ENCODE results near the gene SIRT5. TPM values are rescaled to one million over a fixed set of nuclear protein-coding genes. Genes with fewer than 3 reads are reported as not detected.

The SIRT5 gene
- polyA plus RNA-seq, 3 donors: 3.3 to 5.0 (median 3.4) TPM

DNA sequence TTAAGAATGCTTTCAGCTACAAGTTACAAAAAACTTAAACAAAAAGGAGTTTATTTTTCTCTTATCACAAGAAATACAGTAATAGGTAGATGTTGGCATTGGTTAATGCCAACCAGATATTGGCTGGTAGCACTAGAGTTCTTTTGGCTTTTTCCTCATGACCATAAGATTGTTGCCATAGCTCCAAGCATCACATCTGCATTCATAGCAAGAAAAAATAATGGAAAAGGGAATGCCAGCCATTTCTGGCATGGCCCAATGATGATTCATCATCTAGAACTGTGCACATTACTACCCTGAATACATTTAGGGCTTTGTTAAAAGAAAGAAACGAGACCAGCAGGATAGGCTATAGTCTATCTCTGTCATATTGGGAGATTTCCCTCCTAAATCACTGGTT lies 20.8 kb upstream of the SIRT5 start:
- no peak overlapping the region for H2AFZ ChIP-seq (ENCODE audit: insufficient read depth, low read depth, low read length, poor library complexity, severe bottlenecking)
- H3K4me1 ChIP-seq (ENCODE audit: control insufficient read depth in 1 of 2, insufficient read depth in 2 of 2, low read length in 2 of 2): no peaks in the 10 kb centered on the region
- H3K9me3 Mint-ChIP-seq: peaks cover 0 to 8% (median 4%) of the 10 kb centered on the region in 7 donors
- H3K9ac ChIP-seq (ENCODE audit: insufficient read depth, low read length, poor library complexity, severe bottlenecking): no peak overlapping the region
- no peaks in the 10 kb centered on the region for H4K20me1 ChIP-seq (ENCODE audit: insufficient read depth, low read length)
- WGBS (ENCODE audit: insufficient coverage): no CpG with 5 or more reads among the region's 1 CpG
- peaks cover 0 to 3% (median 0%) of the 10 kb centered on the region in 3 donors for H3K27me3 Mint-ChIP-seq (ENCODE audit: low read depth in 3 of 3)
- no peak overlapping the region for H3K27ac ChIP-seq (ENCODE audit: low read depth in 1 of 2, low read length in 2 of 2)
- H3K4me2 ChIP-seq (replicated peaks; ENCODE audit: extremely low read depth, low read length, poor library complexity, severe bottlenecking): no peak overlapping the region
- H3K4me3 ChIP-seq (replicated peaks in 1 of 3; ENCODE audit: low read depth in 2 of 3, low read length in 3 of 3): no peak overlapping the region
- peaks cover 5% of the 10 kb centered on the region for H3K4me1 Mint-ChIP-seq
- TF ChIP-seq, protein P1, sequence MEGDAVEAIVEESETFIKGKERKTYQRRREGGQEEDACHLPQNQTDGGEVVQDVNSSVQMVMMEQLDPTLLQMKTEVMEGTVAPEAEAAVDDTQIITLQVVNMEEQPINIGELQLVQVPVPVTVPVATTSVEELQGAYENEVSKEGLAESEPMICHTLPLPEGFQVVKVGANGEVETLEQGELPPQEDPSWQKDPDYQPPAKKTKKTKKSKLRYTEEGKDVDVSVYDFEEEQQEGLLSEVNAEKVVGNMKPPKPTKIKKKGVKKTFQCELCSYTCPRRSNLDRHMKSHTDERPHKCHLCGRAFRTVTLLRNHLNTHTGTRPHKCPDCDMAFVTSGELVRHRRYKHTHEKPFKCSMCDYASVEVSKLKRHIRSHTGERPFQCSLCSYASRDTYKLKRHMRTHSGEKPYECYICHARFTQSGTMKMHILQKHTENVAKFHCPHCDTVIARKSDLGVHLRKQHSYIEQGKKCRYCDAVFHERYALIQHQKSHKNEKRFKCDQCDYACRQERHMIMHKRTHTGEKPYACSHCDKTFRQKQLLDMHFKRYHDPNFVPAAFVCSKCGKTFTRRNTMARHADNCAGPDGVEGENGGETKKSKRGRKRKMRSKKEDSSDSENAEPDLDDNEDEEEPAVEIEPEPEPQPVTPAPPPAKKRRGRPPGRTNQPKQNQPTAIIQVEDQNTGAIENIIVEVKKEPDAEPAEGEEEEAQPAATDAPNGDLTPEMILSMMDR (IDR thresholded peaks at IDR 0.05): no peak
- intact Hi-C loops (cut with micrococcal nuclease): no loop called here
- H3K9me3 ChIP-seq (replicated peaks in 1 of 2; ENCODE audit: control insufficient read depth in 1 of 2, insufficient read depth in 1 of 2, low read length in 2 of 2): peaks cover 0 to 7% of the 10 kb centered on the region in 2 donors
- no peaks in the 10 kb centered on the region for H3K27me3 ChIP-seq (ENCODE audit: control insufficient read depth in 2 of 2, insufficient read depth in 2 of 2, low read length in 2 of 2)
- no peak overlapping the region for H3K4me3 Mint-ChIP-seq
- no peaks in the 10 kb centered on the region for H3K36me3 ChIP-seq (replicated peaks in 1 of 2; ENCODE audit: control insufficient read depth in 1 of 2, insufficient read depth in 2 of 2, low read length in 2 of 2)
- H3K27ac Mint-ChIP-seq: no peak overlapping the region
- no peaks in the 10 kb centered on the region for H3K36me3 Mint-ChIP-seq
- H3K79me2 ChIP-seq (ENCODE audit: insufficient read depth, low read length): no peaks in the 10 kb centered on the region
- no peak for DNase-seq

DNA sequence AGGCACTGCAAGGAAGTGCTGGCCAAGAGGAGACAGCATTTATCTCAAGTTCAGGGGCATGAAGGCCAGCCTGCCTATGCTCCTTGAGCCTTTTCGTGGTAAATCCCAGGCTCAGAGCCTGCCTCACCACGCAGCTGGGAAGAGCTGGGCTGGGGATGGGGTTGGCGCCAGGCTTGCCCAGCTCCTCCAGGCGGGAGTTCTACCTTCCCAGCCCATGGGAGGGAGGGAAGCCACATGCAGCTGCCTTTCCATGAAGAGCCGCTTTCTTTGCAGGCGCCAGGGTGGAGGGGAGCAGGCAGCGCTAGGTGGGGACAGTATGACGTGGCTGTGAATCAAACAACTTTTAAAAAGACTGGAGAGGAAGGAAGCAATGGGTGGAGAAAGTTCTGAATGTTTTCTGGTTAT lies 19.5 kb upstream of the SIRT5 start:
- TF ChIP-seq, protein P1 (IDR thresholded peaks at IDR 0.05): no peak
- Histone ChIP-seq H4K20me1 (ENCODE audit: insufficient read depth, low read length) (no peaks in the 10 kb centered on the region), H3K4me2 (replicated peaks; ENCODE audit: extremely low read depth, low read length, poor library complexity, severe bottlenecking) (no peak overlapping the region), H3K27me3 (ENCODE audit: control insufficient read depth in 2 of 2, insufficient read depth in 2 of 2, low read length in 2 of 2) (no peaks in the 10 kb centered on the region), H3K4me3 (replicated peaks in 1 of 3; ENCODE audit: low read depth in 2 of 3, low read length in 3 of 3) (no peak overlapping the region), H3K9me3 (replicated peaks in 1 of 2; ENCODE audit: control insufficient read depth in 1 of 2, insufficient read depth in 1 of 2, low read length in 2 of 2) (no peaks in the 10 kb centered on the region), H3K9ac (ENCODE audit: insufficient read depth, low read length, poor library complexity, severe bottlenecking) (no peak overlapping the region), H3K36me3 (replicated peaks in 1 of 2; ENCODE audit: control insufficient read depth in 1 of 2, insufficient read depth in 2 of 2, low read length in 2 of 2) (no peaks in the 10 kb centered on the region), H3K27ac (ENCODE audit: low read depth in 1 of 2, low read length in 2 of 2) (no peak overlapping the region), H3K79me2 (ENCODE audit: insufficient read depth, low read length) (no peaks in the 10 kb centered on the region), H3K4me1 (ENCODE audit: control insufficient read depth in 1 of 2, insufficient read depth in 2 of 2, low read length in 2 of 2) (no peaks in the 10 kb centered on the region), H2AFZ (ENCODE audit: insufficient read depth, low read depth, low read length, poor library complexity, severe bottlenecking) (no peak overlapping the region)
- peaks cover 0 to 5% (median 0%) of the 10 kb centered on the region in 3 donors for H3K27me3 Mint-ChIP-seq (ENCODE audit: low read depth in 3 of 3)
- peaks cover 0 to 1% (median 0%) of the 10 kb centered on the region in 7 donors for H3K9me3 Mint-ChIP-seq
- no peak overlapping the region for H3K4me3 Mint-ChIP-seq
- H3K4me1 Mint-ChIP-seq: peaks cover 3% of the 10 kb centered on the region
- 51% methylated on average over 6 of the region's 8 CpGs for WGBS (ENCODE audit: insufficient coverage)
- intact Hi-C loops (cut with micrococcal nuclease): no loop called here
- peak overlapping the region in 1 of 7 donors; percentile 6 for H3K27ac Mint-ChIP-seq
- H3K36me3 Mint-ChIP-seq: no peaks in the 10 kb centered on the region
- no peak for DNase-seq
